Naive thymus-derived CD4-positive, alpha-beta T cell (primary cell): Measurements from ENCODE around the gene RASSF10. TPM values are rescaled to one million over a fixed set of nuclear protein-coding genes. Genes with fewer than 3 reads are reported as not detected.

Experiments
- ATAC-seq: fragments of 150-1000 bp; cut with Tn5 transposase; 2 replicates; pipeline ENCODE4 v1.10.0; 2021; ENCODE audit warnings: mild to moderate bottlenecking, moderate library complexity
- CTCF ChIA-PET: fragments of 350-600 bp; sonication (Branson Sonifier 250); formaldehyde crosslinking; loops from one replicate; lab custom pipeline; 2021; ENCODE audit warnings: antibody characterized with exemption; lab: Charles Lee
- POLR2A ChIA-PET: fragments of 350-600 bp; sonication (Branson Sonifier 250); formaldehyde crosslinking; loops from one replicate; lab custom pipeline; 2021; ENCODE audit warnings: antibody characterized with exemption, inconsistent platforms; lab: Charles Lee
- DNase-seq, 9 donors: peaks; one replicate each; pipeline versions ENCODE4 v3.0.0 to v3.0.0-alpha.2; 2020 to 2022; ENCODE audit warnings: mixed read lengths in 1 of 9
- H3K27ac ChIP-seq: one replicate; pipeline ENCODE4 v1.7.0; 2013; ENCODE audit warnings: mild to moderate bottlenecking, low read depth, low read length, moderate library complexity
- H3K27me3 ChIP-seq, 2 donors: one replicate each; pipeline ENCODE4 v1.7.0; 2013; ENCODE audit warnings: low read length in 2 of 2, mild to moderate bottlenecking in 2 of 2, moderate library complexity in 2 of 2; ENCODE audit not compliant: control insufficient read depth in 2 of 2, insufficient read depth in 2 of 2
- H3K36me3 ChIP-seq, 3 experiments: 1 replicate in 2 of 3; 2 replicates in 1 of 3; pipeline ENCODE4 v1.7.0; 2013; ENCODE audit warnings: low read length in 3 of 3, mild to moderate bottlenecking in 3 of 3, moderate library complexity in 1 of 3; ENCODE audit not compliant: insufficient read depth in 3 of 3, control insufficient read depth in 2 of 3
- H3K4me1 ChIP-seq, 2 donors: one replicate each; pipeline ENCODE4 v1.7.0; 2013; ENCODE audit warnings: low read length in 2 of 2, mild to moderate bottlenecking in 2 of 2, moderate library complexity in 1 of 2; ENCODE audit not compliant: control insufficient read depth in 2 of 2, insufficient read depth in 2 of 2
- H3K4me3 ChIP-seq: 2 replicates; pipeline ENCODE4 v1.7.0; 2013; ENCODE audit warnings: mild to moderate bottlenecking, low read length
- H3K9me3 ChIP-seq, 3 experiments: 1 replicate in 2 of 3; 2 replicates in 1 of 3; pipeline ENCODE4 v1.7.0; 2013; ENCODE audit warnings: low read length in 3 of 3; ENCODE audit not compliant: control insufficient read depth in 2 of 3
- H3K27ac Mint-ChIP-seq, 9 donors: one replicate each; pipeline ENCODE4 v1.8.0; 2020 to 2022; ENCODE audit warnings: mixed read lengths in 9 of 9, mild to moderate bottlenecking in 8 of 9, moderate library complexity in 5 of 9, inconsistent platforms in 2 of 9
- H3K27me3 Mint-ChIP-seq, 5 donors: one replicate each; pipeline ENCODE4 v1.8.0; 2021 to 2022; ENCODE audit warnings: mixed read lengths in 5 of 5, mild to moderate bottlenecking in 1 of 5
- H3K36me3 Mint-ChIP-seq, 5 donors: one replicate each; pipeline ENCODE4 v1.8.0; 2020 to 2022; ENCODE audit warnings: mixed read lengths in 5 of 5, mild to moderate bottlenecking in 3 of 5, inconsistent platforms in 1 of 5
- H3K4me1 Mint-ChIP-seq, 7 donors: one replicate each; pipeline ENCODE4 v1.8.0; 2020 to 2022; ENCODE audit warnings: mixed read lengths in 7 of 7, mild to moderate bottlenecking in 3 of 7, inconsistent platforms in 1 of 7
- H3K4me3 Mint-ChIP-seq, 10 donors: one replicate each; pipeline ENCODE4 v1.8.0; 2020 to 2022; ENCODE audit warnings: mild to moderate bottlenecking in 10 of 10, mixed read lengths in 10 of 10, moderate library complexity in 6 of 10, inconsistent platforms in 2 of 10
- H3K9me3 Mint-ChIP-seq, 11 donors: one replicate each; pipeline ENCODE4 v1.8.0; 2020 to 2022; ENCODE audit warnings: mixed read lengths in 11 of 11, mild to moderate bottlenecking in 4 of 11, inconsistent platforms in 1 of 11, moderate library complexity in 1 of 11
- intact Hi-C, 2 donors: fragments of 100-400 bp; cut with micrococcal nuclease; formaldehyde crosslinking; loops; one replicate each; pipeline ENCODE4 v1.15.1; 2023
- polyA plus RNA-seq, 2 donors: library from polyadenylated mRNA; unstranded; fragments of 300-500 nt; fragmentation: Illumina TruSeq; gene quantifications; one replicate each; pipeline ENCODE4 v1.2.3, GENCODE V29; 2021
- total RNA-seq, 6 experiments: library from RNA in 5 of 6; stranded (reverse) in 5 of 6; gene quantifications; 1 replicate in 5 of 6; 2 replicates in 1 of 6; pipeline ENCODE4 v1.2.3 and lab custom pipeline; 2021 to 2026

Gene RASSF10
- total and polyA plus RNA-seq, 7 experiments from 2014 or later: not detected

GRCh38 chr11:12966002-12966401 is 43.1 kb upstream of the RASSF10 start:
- Histone ChIP-seq H3K27me3 (no peaks in the 10 kb centered on the region), H3K9me3 (no peaks in the 10 kb centered on the region), H3K4me3 (no peak overlapping the region), H3K27ac (no peak overlapping the region), H3K36me3 (no peaks in the 10 kb centered on the region), H3K4me1 (no peaks in the 10 kb centered on the region)
- DNase-seq: no peak
- no peak for ATAC-seq
- intact Hi-C loops: no loop called here
- no peak overlapping the region for H3K27ac Mint-ChIP-seq
- H3K36me3 Mint-ChIP-seq: no peaks in the 10 kb centered on the region
- POLR2A ChIA-PET: no interaction called here
- peaks cover 11 to 36% (median 27%) of the 10 kb centered on the region in 5 donors for H3K27me3 Mint-ChIP-seq
- no peak overlapping the region for H3K4me3 Mint-ChIP-seq
- no peaks in the 10 kb centered on the region for H3K9me3 Mint-ChIP-seq
- CTCF ChIA-PET: interaction anchor here (1.5 to 3.2 kb wide), 2 partner anchors 369 to 378 kb away, joined by 4 to 13 read pairs; no protein-coding TSS in a partner anchor
- no peaks in the 10 kb centered on the region for H3K4me1 Mint-ChIP-seq

DNA sequence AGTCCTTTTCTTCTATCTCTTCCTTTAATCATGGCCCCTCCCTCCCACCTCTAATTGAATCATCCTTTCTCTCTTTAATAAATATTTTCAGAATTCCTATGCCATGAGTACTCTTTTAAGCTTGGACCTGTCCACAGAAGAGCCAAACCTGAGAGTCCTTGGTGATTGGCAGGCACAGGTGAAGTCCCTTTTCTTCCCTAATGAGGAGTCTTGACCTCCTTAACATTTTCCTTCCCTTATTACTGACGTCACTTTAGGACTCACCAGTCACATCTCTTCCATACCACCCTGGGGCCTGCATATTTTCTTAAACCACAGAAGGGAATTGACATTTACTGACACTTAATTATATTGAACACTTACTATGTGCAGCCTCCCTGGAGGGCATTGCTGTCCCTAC is 41.0 kb upstream of the RASSF10 start:
- Mint-ChIP-seq H3K27me3 (peaks cover 3 to 23% (median 20%) of the 10 kb centered on the region in 5 donors), H3K4me1 (no peaks in the 10 kb centered on the region), H3K4me3 (no peak overlapping the region), H3K36me3 (no peaks in the 10 kb centered on the region), H3K27ac (no peak overlapping the region), H3K9me3 (peaks cover 0 to 3% (median 0%) of the 10 kb centered on the region in 11 donors)
- no peaks in the 10 kb centered on the region for H3K4me1 ChIP-seq
- no peak overlapping the region for H3K4me3 ChIP-seq
- no peaks in the 10 kb centered on the region for H3K36me3 ChIP-seq
- intact Hi-C loops: no loop called here
- ATAC-seq: no peak
- no peak for DNase-seq
- CTCF ChIA-PET: no interaction called here
- H3K27me3 ChIP-seq: no peaks in the 10 kb centered on the region
- no peak overlapping the region for H3K27ac ChIP-seq
- POLR2A ChIA-PET: no interaction called here
- no peaks in the 10 kb centered on the region for H3K9me3 ChIP-seq

- Histone ChIP-seq H3K27me3 (no peaks in the 10 kb centered on the region), H3K36me3 (no peaks in the 10 kb centered on the region), H3K4me3 (no peak overlapping the region), H3K4me1 (no peaks in the 10 kb centered on the region), H3K9me3 (no peaks in the 10 kb centered on the region), H3K27ac (no peak overlapping the region)
- H3K4me3 Mint-ChIP-seq: no peak overlapping the region
- H3K27me3 Mint-ChIP-seq: peaks cover 3 to 21% (median 16%) of the 10 kb centered on the region in 5 donors
- H3K9me3 Mint-ChIP-seq: peaks cover 0 to 3% (median 0%) of the 10 kb centered on the region in 11 donors
- H3K27ac Mint-ChIP-seq: no peak overlapping the region
- DNase-seq (no peak), ATAC-seq (no peak)
- ChIA-PET POLR2A (no interaction called here), CTCF (no interaction called here)
- intact Hi-C loops: no loop called here
- no peaks in the 10 kb centered on the region for H3K4me1 Mint-ChIP-seq
- no peaks in the 10 kb centered on the region for H3K36me3 Mint-ChIP-seq
Observed at GRCh38 chr11:12968826-12969225, 40.3 kb upstream of the RASSF10 start.

DNA sequence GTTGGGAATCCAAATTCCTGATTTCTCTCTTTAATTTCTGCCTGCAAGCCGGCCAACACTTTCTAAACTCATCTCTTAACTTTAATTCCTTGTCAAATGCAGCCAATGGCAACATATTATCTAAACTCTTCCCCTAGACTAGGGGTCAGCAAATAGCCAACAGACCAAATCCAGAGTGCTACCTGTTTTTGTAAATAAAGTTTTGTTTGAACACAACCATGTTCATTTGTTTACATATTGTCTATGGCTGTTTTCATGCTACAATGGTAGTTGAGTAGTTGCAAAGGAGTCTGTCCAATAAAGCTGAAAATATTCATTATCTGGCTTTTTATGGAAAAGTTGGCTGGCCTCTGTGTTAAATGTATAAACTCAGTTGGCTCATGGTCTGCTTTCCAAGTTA is 37.2 kb upstream of the RASSF10 start:
- no peak overlapping the region for H3K27ac ChIP-seq
- Mint-ChIP-seq H3K9me3 (peaks cover 0 to 3% (median 0%) of the 10 kb centered on the region in 11 donors), H3K4me3 (no peak overlapping the region), H3K27ac (no peak overlapping the region), H3K4me1 (no peaks in the 10 kb centered on the region), H3K27me3 (peaks cover 3 to 17% (median 5%) of the 10 kb centered on the region in 5 donors), H3K36me3 (no peaks in the 10 kb centered on the region)
- no peak for DNase-seq
- no peaks in the 10 kb centered on the region for H3K9me3 ChIP-seq
- POLR2A ChIA-PET: no interaction called here
- no peaks in the 10 kb centered on the region for H3K4me1 ChIP-seq
- intact Hi-C loops: no loop called here
- no peaks in the 10 kb centered on the region for H3K27me3 ChIP-seq
- CTCF ChIA-PET: interaction anchor here (0.7 to 1.2 kb wide), 2 partner anchors 8 to 14 kb away, joined by 3 to 5 read pairs; no protein-coding TSS in a partner anchor
- H3K4me3 ChIP-seq: no peak overlapping the region
- no peaks in the 10 kb centered on the region for H3K36me3 ChIP-seq
- no peak for ATAC-seq

DNA sequence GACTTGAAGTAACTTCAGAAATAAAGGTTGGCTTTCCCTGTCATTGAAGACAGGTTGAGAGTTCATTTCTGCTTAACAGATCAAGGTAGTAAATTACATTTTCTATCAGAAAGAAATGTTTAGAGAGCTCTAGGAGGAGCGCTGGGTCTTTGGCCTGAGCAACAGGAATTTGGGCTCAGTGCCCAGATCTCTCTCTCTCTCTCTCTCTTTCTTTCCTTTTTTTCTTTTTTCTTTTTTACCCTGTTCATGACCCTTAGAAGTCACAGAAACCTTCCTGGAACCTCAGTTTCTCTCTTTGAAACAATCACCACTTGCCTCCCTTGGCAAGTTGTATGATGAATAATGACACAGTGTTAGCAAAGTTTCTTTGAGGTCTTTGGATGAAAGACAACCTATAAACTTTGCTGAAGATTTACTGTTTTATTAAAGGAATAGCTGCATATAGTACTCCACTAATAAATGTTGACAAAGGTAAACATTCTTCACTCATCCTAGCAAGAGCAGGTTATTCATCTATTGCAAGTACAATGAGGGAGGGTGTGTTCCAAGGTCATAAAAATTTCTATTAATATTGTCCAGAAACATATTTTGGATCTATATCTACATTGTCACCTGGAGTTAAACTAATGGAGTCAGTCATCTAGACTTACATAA is 35.5 kb upstream of the RASSF10 start:
- no peak for DNase-seq
- Mint-ChIP-seq H3K4me1 (no peaks in the 10 kb centered on the region), H3K36me3 (no peaks in the 10 kb centered on the region), H3K27me3 (peaks cover 5 to 11% (median 10%) of the 10 kb centered on the region in 5 donors), H3K4me3 (no peak overlapping the region), H3K9me3 (peaks cover 0 to 3% (median 0%) of the 10 kb centered on the region in 11 donors), H3K27ac (no peak overlapping the region)
- Histone ChIP-seq H3K4me3 (no peak overlapping the region), H3K4me1 (no peaks in the 10 kb centered on the region), H3K27me3 (no peaks in the 10 kb centered on the region), H3K9me3 (no peaks in the 10 kb centered on the region), H3K27ac (no peak overlapping the region), H3K36me3 (no peaks in the 10 kb centered on the region)
- CTCF ChIA-PET: no interaction called here
- intact Hi-C loops: no loop called here
- ATAC-seq: no peak
- POLR2A ChIA-PET: no interaction called here

DNA sequence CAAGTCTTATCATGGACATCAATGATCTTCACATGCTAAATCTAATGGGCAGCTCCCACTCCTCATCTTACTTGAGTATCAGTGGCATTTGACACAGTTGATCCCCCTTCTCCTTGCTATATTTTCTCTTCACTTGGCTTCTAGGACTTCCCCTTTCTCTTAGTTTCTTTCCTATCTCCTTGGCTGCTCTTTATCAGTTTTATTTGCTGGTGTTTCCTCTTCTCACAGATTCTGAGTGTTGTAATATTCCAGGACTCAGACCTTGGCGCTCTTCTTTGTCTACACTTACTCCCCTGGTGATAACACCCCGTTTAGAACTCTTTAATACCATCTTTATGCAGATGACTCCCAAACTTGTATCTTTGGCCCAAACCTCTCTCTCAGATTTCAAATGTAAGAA is 33.9 kb upstream of the RASSF10 start:
- CTCF ChIA-PET: no interaction called here
- intact Hi-C loops: no loop called here

More for the DNA sequence above, 33.9 kb upstream of the RASSF10 start:
- H3K4me3 Mint-ChIP-seq: no peak overlapping the region
- Histone ChIP-seq H3K36me3 (no peaks in the 10 kb centered on the region), H3K4me1 (no peaks in the 10 kb centered on the region), H3K4me3 (no peak overlapping the region), H3K27ac (no peak overlapping the region), H3K9me3 (no peaks in the 10 kb centered on the region), H3K27me3 (no peaks in the 10 kb centered on the region)
- no peak overlapping the region for H3K27ac Mint-ChIP-seq
- no peaks in the 10 kb centered on the region for H3K4me1 Mint-ChIP-seq
- ATAC-seq (no peak), DNase-seq (no peak)
- POLR2A ChIA-PET: no interaction called here
- no peaks in the 10 kb centered on the region for H3K36me3 Mint-ChIP-seq
- peaks cover 5 to 12% (median 10%) of the 10 kb centered on the region in 5 donors for H3K27me3 Mint-ChIP-seq
- H3K9me3 Mint-ChIP-seq: peaks cover 0 to 3% (median 0%) of the 10 kb centered on the region in 11 donors
